ENCODE data around the gene PPP5C.

DNA sequence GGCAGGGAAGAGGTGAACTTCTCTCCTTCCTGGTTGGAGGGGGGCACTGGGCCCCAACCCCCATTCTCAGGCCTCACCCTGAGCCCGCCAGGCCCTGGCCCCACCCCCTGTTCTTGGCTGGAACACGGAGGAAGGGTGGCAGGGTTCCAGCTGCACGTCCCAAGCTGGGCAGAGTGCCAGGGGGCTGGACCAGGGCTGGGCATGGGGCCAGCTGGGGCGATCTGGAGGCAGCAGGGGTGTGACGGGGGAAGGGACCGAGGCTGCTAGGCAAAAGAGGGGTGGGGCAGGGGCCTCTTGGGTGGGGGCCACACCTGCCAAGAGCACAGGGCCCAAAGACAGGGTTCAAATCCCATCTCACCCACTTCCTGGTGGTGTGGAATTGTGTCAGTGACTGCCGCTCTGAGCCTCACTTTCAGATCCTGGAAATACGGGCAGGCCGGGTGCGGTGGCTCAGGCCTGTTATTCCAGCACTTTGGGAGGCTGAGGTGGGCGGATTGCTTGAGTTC lies 47.8 kb upstream of the PPP5C start:
- TF ChIP-seq RAD21 (IDR thresholded peaks at IDR 0.05 in 1 of 2, conservative IDR thresholded peaks at IDR 0.05 in 1 of 2; ENCODE audit: low read depth in 2 of 2, low read length in 2 of 2) (no peak), HDAC2 (IDR thresholded peaks at IDR 0.05; ENCODE audit: borderline replicate concordance in 1 of 2, low read depth in 2 of 2, low read length in 2 of 2) (no peak), POLR2A (IDR thresholded peaks at IDR 0.05; ENCODE audit: control extremely low read depth in 1 of 2, low read depth in 2 of 2, low read length in 2 of 2) (no peak), EP300 (IDR thresholded peaks at IDR 0.05; ENCODE audit: borderline replicate concordance in 1 of 2, low read depth in 2 of 2, low read length in 2 of 2) (no peak), SP1 (IDR thresholded peaks at IDR 0.05; ENCODE audit: low read depth, low read length) (no peak), EZH2 (IDR thresholded peaks at IDR 0.05; ENCODE audit: low read depth, low read length, severe bottlenecking) (no peak), RXRA (IDR thresholded peaks at IDR 0.05; ENCODE audit: insufficient read depth, low read depth, low read length) (no peak)
- TF ChIP-seq, protein P1, sequence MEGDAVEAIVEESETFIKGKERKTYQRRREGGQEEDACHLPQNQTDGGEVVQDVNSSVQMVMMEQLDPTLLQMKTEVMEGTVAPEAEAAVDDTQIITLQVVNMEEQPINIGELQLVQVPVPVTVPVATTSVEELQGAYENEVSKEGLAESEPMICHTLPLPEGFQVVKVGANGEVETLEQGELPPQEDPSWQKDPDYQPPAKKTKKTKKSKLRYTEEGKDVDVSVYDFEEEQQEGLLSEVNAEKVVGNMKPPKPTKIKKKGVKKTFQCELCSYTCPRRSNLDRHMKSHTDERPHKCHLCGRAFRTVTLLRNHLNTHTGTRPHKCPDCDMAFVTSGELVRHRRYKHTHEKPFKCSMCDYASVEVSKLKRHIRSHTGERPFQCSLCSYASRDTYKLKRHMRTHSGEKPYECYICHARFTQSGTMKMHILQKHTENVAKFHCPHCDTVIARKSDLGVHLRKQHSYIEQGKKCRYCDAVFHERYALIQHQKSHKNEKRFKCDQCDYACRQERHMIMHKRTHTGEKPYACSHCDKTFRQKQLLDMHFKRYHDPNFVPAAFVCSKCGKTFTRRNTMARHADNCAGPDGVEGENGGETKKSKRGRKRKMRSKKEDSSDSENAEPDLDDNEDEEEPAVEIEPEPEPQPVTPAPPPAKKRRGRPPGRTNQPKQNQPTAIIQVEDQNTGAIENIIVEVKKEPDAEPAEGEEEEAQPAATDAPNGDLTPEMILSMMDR (IDR thresholded peaks at IDR 0.05; ENCODE audit: control extremely low read depth in 1 of 3, insufficient read depth in 1 of 3, low read depth in 1 of 3, low read length in 3 of 3): no peak

Data from H1 (cell line).